GM19023 (cell line): ENCODE results near the gene FZD10.

Experiments used
- ATAC-seq: cut with Tn5 transposase; IDR thresholded peaks from one replicate; pipeline ENCODE4 v1.9.1; 2021; ENCODE audit warnings: mild to moderate bottlenecking, moderate library complexity; ENCODE audit not compliant: unreplicated experiment

The FZD10 gene, protein sequence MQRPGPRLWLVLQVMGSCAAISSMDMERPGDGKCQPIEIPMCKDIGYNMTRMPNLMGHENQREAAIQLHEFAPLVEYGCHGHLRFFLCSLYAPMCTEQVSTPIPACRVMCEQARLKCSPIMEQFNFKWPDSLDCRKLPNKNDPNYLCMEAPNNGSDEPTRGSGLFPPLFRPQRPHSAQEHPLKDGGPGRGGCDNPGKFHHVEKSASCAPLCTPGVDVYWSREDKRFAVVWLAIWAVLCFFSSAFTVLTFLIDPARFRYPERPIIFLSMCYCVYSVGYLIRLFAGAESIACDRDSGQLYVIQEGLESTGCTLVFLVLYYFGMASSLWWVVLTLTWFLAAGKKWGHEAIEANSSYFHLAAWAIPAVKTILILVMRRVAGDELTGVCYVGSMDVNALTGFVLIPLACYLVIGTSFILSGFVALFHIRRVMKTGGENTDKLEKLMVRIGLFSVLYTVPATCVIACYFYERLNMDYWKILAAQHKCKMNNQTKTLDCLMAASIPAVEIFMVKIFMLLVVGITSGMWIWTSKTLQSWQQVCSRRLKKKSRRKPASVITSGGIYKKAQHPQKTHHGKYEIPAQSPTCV

GRCh38 chr12:130162267-130162666 lies at the start of gene FZD10:
Gene FZD10, plus strand, starts transcription at chr12:130162464. Its CDS starts 479 bp downstream, at chr12:130162943.
- no peak for ATAC-seq

GRCh38 chr12:130114952-130115351 lies 47.3 kb upstream of the FZD10 start:
- ATAC-seq, result no peak

GRCh38 chr12:130115646-130116045 lies 46.6 kb upstream of the FZD10 start:
- no peak for ATAC-seq

GRCh38 chr12:130116791-130117190 lies 45.5 kb upstream of the FZD10 start:
- no peak for ATAC-seq

DNA sequence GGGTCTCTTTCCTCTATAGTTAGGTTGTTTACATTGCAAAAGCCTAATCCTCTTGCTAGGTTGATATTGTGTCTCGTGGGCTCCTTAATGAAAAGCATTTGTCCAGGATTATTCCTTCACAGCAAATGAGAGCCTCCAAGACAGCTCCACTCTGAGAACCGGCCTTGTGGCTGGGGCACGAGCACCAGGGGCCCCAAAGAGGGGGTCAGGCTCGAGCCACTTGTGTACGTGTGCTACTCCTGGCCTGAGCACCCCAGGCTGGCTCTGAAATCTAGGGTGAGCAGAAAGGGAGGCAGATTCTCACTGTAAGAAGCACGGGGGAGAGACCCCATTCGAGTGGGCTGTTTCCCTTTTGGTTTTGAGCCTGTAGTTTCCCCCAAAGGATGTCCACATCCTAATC lies 45.0 kb upstream of the FZD10 start:
- no peak for ATAC-seq

- ATAC-seq, result no peak
Measured at GRCh38 chr12:130117701-130118100, 44.6 kb upstream of the FZD10 start.

GRCh38 chr12:130118181-130118580 lies 44.1 kb upstream of the FZD10 start:
- ATAC-seq, result no peak

- ATAC-seq, result no peak
Measured at GRCh38 chr12:130119241-130119861, 42.9 kb upstream of the FZD10 start.

DNA sequence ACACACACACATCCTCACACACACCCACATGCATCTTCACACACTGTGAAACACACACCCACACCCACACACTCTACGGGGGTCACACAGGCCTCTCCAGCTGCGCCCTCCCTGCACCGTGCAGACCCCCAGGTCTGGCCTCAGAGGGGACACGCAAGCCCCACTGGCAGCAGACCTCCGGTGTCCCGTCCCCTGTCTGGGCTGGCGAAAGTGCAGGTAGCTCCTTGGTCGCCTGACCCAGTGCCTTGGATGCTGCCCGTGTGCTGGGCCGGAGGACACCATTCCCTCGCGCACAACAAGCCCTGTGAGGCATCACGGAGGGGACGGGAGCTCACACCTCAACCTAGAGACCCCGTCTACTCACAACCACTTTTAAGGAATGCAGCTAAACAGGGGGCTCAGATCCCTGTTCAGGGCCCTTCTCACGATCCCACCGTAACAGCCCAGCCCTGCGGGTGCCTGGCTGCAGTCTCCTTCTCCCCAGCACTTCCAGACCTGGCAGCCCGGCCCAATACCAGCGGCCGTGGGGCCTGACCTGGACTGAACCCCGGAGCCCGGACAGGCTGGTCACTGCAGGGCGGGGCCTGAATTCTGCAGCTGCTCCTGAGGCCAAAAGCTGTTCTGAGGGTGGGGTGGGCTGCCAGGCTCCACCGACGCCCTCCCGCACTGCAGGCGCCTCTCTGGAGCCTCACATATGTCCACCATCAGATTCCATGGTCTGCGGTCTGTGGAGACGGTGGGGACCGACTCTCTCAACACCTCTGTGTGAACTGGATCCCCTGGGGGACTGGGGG lies 42.1 kb upstream of the FZD10 start:
- ATAC-seq, result no peak

- ATAC-seq, result no peak
Measured at GRCh38 chr12:130121226-130122000, 40.9 kb upstream of the FZD10 start.

GRCh38 chr12:130122356-130122755 lies 39.9 kb upstream of the FZD10 start:
- no peak for ATAC-seq

GRCh38 chr12:130124106-130124505 lies 38.2 kb upstream of the FZD10 start:
- no peak for ATAC-seq

GRCh38 chr12:130124605-130125244 lies 37.5 kb upstream of the FZD10 start:
- no peak for ATAC-seq

DNA sequence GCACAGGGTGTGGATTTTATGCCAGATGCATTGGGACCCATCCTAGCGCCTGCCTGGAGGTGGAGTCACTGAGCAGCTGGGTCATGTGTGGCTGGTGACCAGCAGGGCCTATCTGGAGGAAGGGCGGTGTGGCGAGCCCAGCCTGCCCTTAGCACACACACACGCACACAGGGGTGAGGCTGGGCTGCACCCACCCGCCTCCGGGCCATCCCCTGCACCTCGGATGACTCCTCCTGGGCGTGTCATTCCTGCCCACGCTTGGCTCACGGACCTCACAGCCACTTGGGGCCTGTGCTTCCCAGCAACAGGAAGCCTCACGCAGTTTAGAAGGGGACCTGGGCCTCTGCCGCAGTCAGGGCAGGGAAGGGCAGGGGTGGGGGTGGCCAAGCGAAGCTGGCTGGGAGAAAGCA lies 36.2 kb upstream of the FZD10 start:
- ATAC-seq, result no peak

- no peak for ATAC-seq
Measured at GRCh38 chr12:130127532-130127911, 34.7 kb upstream of the FZD10 start.

GRCh38 chr12:130127912-130128789 lies 34.1 kb upstream of the FZD10 start:
- ATAC-seq, result no peak

DNA sequence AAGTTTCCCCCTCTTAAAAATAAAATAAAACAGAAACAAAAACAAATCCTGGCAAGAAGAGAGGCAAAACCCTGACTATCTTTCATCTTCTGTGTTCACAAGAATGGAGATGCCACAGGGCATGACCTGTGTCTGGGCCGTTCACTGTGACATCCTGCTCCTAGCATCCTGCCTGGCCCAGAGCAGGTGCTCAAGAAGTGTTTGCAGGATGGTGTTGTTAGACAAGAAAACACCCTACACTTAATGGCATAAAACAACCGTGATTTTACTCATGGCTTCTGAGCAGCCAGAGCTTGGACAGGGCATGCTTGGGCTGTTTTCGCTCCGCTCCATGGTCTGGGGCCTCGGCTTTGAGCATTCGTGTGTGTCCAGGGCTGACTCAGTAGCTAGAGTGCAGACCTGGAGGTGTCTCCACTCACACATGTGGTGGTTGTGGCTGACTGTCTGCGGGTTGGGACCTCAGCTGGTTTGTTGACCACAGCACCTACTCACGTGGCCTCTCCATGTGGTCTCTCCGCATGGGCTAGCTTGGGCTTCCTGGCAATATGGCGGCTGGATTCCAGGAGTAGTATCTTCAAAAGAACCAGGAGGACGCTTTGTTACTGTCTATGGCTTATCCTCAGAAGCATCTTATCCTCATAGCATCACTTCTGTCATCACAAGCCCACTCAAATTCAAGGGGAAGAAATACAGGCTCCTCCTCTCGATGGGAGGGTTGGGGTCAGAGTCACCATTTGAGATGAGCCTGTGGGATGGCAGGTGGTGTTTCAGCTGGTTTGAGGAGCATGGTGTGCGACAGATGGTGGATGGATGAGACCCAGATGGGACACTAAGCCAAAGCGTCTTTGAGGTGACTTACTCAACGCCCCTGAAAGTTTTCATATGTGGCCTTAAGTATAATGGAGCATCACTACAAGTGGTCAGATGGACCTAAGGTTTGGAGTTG lies 33.2 kb upstream of the FZD10 start:
- no peak for ATAC-seq

DNA sequence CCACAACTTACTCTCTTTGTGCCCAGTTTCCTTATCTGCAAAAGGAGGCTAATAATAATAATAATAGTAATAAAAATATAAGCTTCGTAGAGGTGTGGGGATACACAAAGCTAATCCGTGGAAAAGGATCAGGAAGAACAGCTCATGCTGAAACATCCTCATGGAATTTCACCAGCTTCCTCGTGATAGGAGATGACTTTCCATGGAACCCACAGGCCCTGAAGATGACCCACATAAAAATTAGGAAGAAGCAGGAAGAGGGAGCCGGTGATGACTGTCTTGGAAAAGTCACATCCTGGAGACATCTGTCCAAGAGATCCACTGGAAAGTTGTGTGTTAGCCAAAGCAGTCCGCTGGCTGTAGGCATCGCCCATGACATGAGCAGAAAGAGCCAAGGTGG lies 31.9 kb upstream of the FZD10 start:
- no peak for ATAC-seq
